Gastrocnemius medialis (tissue), 4 donors: ENCODE measurements around the gene PLD1. TPM values are rescaled to one million over a fixed set of nuclear protein-coding genes. Genes with fewer than 3 reads are reported as not detected.

Experiments used
- ATAC-seq, 2 donors: fragments of 150-250 bp; one replicate each; pipeline ENCODE4 v1.9.1; 2016
- DNase-seq, 2 donors: peaks; one replicate each; pipeline ENCODE4 v3.0.0-alpha.2; 2019
- H3K27ac ChIP-seq, 4 donors: fragments of 200-600 bp; sonication (generic); 1 replicate in 1 of 4; 2 replicates in 3 of 4; pipeline ENCODE4 v1.5.1; 2016 to 2018; ENCODE audit warnings: mild to moderate bottlenecking in 2 of 4, moderate library complexity in 1 of 4
- H3K27me3 ChIP-seq, 3 donors: fragments of 200-600 bp; sonication (generic) in 2 of 3; 1 replicate in 1 of 3; 2 replicates in 2 of 3; pipeline versions ENCODE4 v1.5.1 to v1.6.0; 2016 to 2019; ENCODE audit warnings: mild to moderate bottlenecking in 1 of 3, moderate library complexity in 1 of 3
- H3K36me3 ChIP-seq, 2 donors: fragments of 200-600 bp; sonication (generic) in 1 of 2; one replicate each; pipeline ENCODE4 v1.5.1; 2017 to 2018
- H3K4me1 ChIP-seq, 2 donors: fragments of 200-600 bp; sonication (generic) in 1 of 2; one replicate each; pipeline ENCODE4 v1.5.1; 2016 to 2017; ENCODE audit warnings: mild to moderate bottlenecking in 2 of 2
- H3K4me3 ChIP-seq, 4 donors: fragments of 200-600 bp; sonication (generic) in 3 of 4; 1 replicate in 1 of 4; 2 replicates in 3 of 4; pipeline ENCODE4 v1.5.1; 2016 to 2019; ENCODE audit warnings: mild to moderate bottlenecking in 2 of 4
- H3K9me3 ChIP-seq, 3 donors: fragments of 200-600 bp; sonication (generic) in 2 of 3; 1 replicate in 1 of 3; 2 replicates in 2 of 3; pipeline ENCODE4 v1.5.1; 2016 to 2019
- CTCF ChIP-seq, 5 experiments: fragments of 450-650 bp in 3 of 5; fragments of 200-600 bp in 2 of 5; sonication (generic) in 2 of 5; IDR thresholded peaks in 4 of 5; conservative IDR thresholded peaks in 1 of 5; 1 replicate in 4 of 5; 2 replicates in 1 of 5; pipeline ENCODE4 v1.5.1; 2016 to 2019; ENCODE audit warnings: antibody characterized with exemption in 5 of 5, mild to moderate bottlenecking in 3 of 5, moderate library complexity in 3 of 5
- POLR2A ChIP-seq, 2 donors: fragments of 450-650 bp; IDR thresholded peaks; one replicate each; pipeline ENCODE4 v1.6.1; 2017; ENCODE audit warnings: antibody characterized with exemption in 2 of 2, mild to moderate bottlenecking in 2 of 2, moderate library complexity in 2 of 2
- in situ Hi-C, 4 donors: fragments of 200-750 bp; cut with MboI; loops; one replicate each; pipeline versions ENCODE4 v1.15.0 to v1.8.0; 2017; ENCODE audit warnings: low sequenced_read_pairs in 4 of 4
- intact Hi-C: fragments of 100-400 bp; cut with DNase I; formaldehyde crosslinking; loops from one replicate; pipeline ENCODE4 v1.15.1; 2023; ENCODE audit warnings: low total_unique reads
- total RNA-seq, 4 donors: library from RNA; depleted of rRNA; stranded (reverse); fragments of >200 nt; gene quantifications; one replicate each; pipeline versions ENCODE4 v1.1.0 to v1.2.3, GENCODE V29; 2016

The PLD1 gene
- total RNA-seq, 4 donors from 2014 or later: 1.9 to 5.6 (median 4.6) TPM

- no peaks in the 10 kb centered on the region for H3K9me3 ChIP-seq
- TF ChIP-seq POLR2A (IDR thresholded peaks at IDR 0.05) (no peak), CTCF (IDR thresholded peaks at IDR 0.05 in 4 of 5, conservative IDR thresholded peaks at IDR 0.05 in 1 of 5) (no peak)
- ATAC-seq (no peak), DNase-seq (no peak)
- intact Hi-C loops (no loop called here), in situ Hi-C loops (loop anchor here in 1 of 4 donors (25.0 kb wide), 1 partner anchor 665 kb away; no protein-coding TSS in a partner anchor)
- H3K36me3 ChIP-seq: no peaks in the 10 kb centered on the region
- H3K27ac ChIP-seq: no peak overlapping the region
- H3K4me1 ChIP-seq: peaks cover 8 to 9% of the 10 kb centered on the region in 2 donors
- no peaks in the 10 kb centered on the region for H3K27me3 ChIP-seq
- no peak overlapping the region for H3K4me3 ChIP-seq
Observed at GRCh38 chr3:171672538-171672937, 137.7 kb downstream of the PLD1 start.

GRCh38 chr3:171672124-171672523, 138.2 kb downstream of the PLD1 start:
- Histone ChIP-seq H3K27ac (no peak overlapping the region), H3K36me3 (no peaks in the 10 kb centered on the region), H3K9me3 (no peaks in the 10 kb centered on the region), H3K4me3 (no peak overlapping the region), H3K27me3 (no peaks in the 10 kb centered on the region), H3K4me1 (peaks cover 8 to 9% of the 10 kb centered on the region in 2 donors)
- in situ Hi-C loops: loop anchor here in 1 of 4 donors (25.0 kb wide), 1 partner anchor 665 kb away; no protein-coding TSS in a partner anchor
- intact Hi-C loops: no loop called here
- DNase-seq: no peak
- no peak for TF ChIP-seq CTCF (IDR thresholded peaks at IDR 0.05 in 4 of 5, conservative IDR thresholded peaks at IDR 0.05 in 1 of 5)
- no peak for ATAC-seq

DNA sequence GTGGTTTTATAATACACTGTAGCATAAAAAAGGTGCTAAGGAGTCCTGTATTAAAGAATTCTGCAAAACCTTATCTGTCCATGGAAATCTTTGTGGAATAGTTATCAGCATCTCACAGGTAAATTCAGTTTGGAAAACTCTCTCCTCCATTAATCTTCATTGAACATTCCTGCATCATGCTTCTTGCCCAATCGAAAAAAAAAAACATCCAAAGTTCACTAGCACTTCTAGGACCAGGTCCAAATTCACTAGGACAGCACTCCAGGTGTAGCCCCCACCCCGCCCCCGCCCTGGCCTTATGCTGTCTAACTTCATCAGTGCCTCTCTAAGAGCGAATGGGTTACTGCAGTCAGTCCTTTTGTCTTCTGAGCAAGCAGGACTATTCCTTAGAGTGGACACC, 138.6 kb downstream of the PLD1 start:
- no peak for ATAC-seq

GRCh38 chr3:171666516-171666915, 143.8 kb downstream of the PLD1 start:
- no peaks in the 10 kb centered on the region for H3K4me1 ChIP-seq
- TF ChIP-seq POLR2A (IDR thresholded peaks at IDR 0.05) (no peak), CTCF (IDR thresholded peaks at IDR 0.05 in 4 of 5, conservative IDR thresholded peaks at IDR 0.05 in 1 of 5) (no peak)
- ATAC-seq: no peak
- intact Hi-C loops (no loop called here), in situ Hi-C loops (loop anchor here in 1 of 4 donors (25.0 kb wide), 1 partner anchor 671 kb away; no protein-coding TSS in a partner anchor)
- no peaks in the 10 kb centered on the region for H3K9me3 ChIP-seq
- no peak overlapping the region for H3K27ac ChIP-seq
- no peak overlapping the region for H3K4me3 ChIP-seq
- no peaks in the 10 kb centered on the region for H3K36me3 ChIP-seq
- DNase-seq: no peak
- no peaks in the 10 kb centered on the region for H3K27me3 ChIP-seq

More for the DNA sequence above, 138.6 kb downstream of the PLD1 start:
- intact Hi-C loops: no loop called here
- DNase-seq: no peak
- no peak overlapping the region for H3K4me3 ChIP-seq
- peaks cover 8 to 9% of the 10 kb centered on the region in 2 donors for H3K4me1 ChIP-seq
- in situ Hi-C loops: loop anchor here in 1 of 4 donors (25.0 kb wide), 1 partner anchor 666 kb away; no protein-coding TSS in a partner anchor
- H3K36me3 ChIP-seq: no peaks in the 10 kb centered on the region
- TF ChIP-seq CTCF (IDR thresholded peaks at IDR 0.05 in 4 of 5, conservative IDR thresholded peaks at IDR 0.05 in 1 of 5) (no peak), POLR2A (IDR thresholded peaks at IDR 0.05) (no peak)
- H3K27me3 ChIP-seq: no peaks in the 10 kb centered on the region
- H3K27ac ChIP-seq: no peak overlapping the region
- no peaks in the 10 kb centered on the region for H3K9me3 ChIP-seq

- Histone ChIP-seq H3K4me3 (no peak overlapping the region), H3K27me3 (no peaks in the 10 kb centered on the region), H3K36me3 (no peaks in the 10 kb centered on the region), H3K9me3 (no peaks in the 10 kb centered on the region), H3K27ac (no peak overlapping the region), H3K4me1 (no peaks in the 10 kb centered on the region)
- in situ Hi-C loops: loop anchor here in 1 of 4 donors (25.0 kb wide), 1 partner anchor 673 kb away; no protein-coding TSS in a partner anchor
- ATAC-seq (no peak), DNase-seq (no peak)
- TF ChIP-seq CTCF (IDR thresholded peaks at IDR 0.05 in 4 of 5, conservative IDR thresholded peaks at IDR 0.05 in 1 of 5): no peak
- TF ChIP-seq POLR2A (IDR thresholded peaks at IDR 0.05): no peak
- intact Hi-C loops: no loop called here
Observed at GRCh38 chr3:171663805-171664204, 146.5 kb downstream of the PLD1 start.
